ENCODE measurements around the gene ZNF324B.
"Not testable (repeated sequence)": the region's sequence is repeated elsewhere in the genome, so short reads cannot be mapped to it uniquely, and the experiment has no call there.

ZNF324B gene

DNA sequence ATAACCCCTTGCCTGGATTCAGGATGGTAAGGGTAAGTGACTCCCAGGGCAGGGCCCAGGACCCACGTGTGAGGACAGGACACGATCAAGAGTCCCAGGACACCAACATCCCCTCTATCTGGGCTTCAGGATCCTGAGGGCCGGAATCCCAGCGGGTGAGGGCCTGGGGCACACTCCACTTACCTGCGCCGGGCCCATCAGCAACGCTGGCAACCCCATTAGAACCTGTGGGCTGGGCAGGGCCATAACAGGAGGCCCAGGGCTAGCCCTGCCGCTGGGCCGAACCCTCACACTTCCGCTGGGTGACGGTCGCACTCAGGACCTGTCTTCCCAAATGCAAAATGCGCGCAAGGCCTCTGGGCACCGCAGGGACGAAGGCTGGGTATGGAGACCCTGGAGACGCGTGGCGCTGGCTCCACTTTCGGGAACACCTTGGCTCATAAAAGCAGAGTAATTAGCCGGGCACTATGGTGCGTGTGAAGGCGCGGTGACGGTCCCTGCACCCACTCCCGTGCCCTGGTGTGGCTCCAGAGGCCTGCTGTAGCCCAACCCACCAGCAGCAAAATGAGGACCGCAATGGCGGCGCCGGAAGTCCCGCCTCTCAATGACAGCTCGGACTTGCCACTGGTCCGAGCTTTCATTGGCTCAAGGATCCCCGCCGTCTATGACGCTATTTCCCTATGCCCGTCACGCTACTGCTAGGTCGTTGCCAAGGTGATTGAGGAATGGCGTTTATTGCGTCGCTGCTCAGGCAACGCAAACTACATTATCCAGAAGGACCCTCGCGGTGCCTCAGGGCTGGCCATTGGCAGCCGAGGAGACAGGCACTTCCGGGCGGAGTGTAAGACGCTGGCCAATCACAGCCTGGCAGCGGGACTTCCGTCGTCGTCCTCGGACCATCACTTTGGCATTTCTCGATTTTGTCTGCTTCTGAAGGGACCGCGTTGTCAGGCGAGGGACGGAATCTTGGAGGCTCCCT, 11.6 kb upstream of the ZNF324B start, which contains the start of gene ZNF132:
Gene ZNF132, minus strand, starts transcription at position 578 of the 979 bp plus-strand sequence. Its CDS starts 332 bp downstream, at position 246.
- H3K4me3 ChIP-seq (replicated peaks; ENCODE audit: low read depth, low read length): peak within 1 kb of the TSS; percentile 57
- TF ChIP-seq, protein P1, sequence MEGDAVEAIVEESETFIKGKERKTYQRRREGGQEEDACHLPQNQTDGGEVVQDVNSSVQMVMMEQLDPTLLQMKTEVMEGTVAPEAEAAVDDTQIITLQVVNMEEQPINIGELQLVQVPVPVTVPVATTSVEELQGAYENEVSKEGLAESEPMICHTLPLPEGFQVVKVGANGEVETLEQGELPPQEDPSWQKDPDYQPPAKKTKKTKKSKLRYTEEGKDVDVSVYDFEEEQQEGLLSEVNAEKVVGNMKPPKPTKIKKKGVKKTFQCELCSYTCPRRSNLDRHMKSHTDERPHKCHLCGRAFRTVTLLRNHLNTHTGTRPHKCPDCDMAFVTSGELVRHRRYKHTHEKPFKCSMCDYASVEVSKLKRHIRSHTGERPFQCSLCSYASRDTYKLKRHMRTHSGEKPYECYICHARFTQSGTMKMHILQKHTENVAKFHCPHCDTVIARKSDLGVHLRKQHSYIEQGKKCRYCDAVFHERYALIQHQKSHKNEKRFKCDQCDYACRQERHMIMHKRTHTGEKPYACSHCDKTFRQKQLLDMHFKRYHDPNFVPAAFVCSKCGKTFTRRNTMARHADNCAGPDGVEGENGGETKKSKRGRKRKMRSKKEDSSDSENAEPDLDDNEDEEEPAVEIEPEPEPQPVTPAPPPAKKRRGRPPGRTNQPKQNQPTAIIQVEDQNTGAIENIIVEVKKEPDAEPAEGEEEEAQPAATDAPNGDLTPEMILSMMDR (IDR thresholded peaks at IDR 0.05; ENCODE audit: low read depth, low read length, missing control alignments): no peak
- peak; percentile 99 for DNase-seq (ENCODE audit: extremely low read depth, low read depth)

DNA sequence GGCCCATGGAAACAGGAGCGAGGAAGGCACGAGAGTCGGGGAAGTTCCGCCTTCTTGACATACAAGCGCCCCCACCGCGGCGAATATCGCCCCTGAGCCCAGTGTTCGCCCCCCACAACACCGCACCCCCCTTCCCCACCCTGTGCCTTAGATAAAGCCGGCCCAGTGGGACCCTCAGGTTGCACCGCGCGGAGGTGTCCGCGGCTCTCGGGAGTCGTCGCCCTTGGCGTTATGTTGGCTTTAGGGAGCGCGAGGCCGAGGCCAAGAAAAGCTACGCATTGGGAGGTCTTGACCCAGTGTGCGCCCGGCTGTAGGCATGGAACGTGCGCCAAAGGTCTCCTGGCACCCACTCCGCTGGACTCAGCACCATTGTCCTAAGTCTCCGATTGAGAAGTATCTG, 10.9 kb upstream of the ZNF324B start:
- no peak for DNase-seq (ENCODE audit: extremely low read depth, low read depth)
- TF ChIP-seq, protein P1 (IDR thresholded peaks at IDR 0.05; ENCODE audit: low read depth, low read length, missing control alignments): no peak
- H3K4me3 ChIP-seq (replicated peaks; ENCODE audit: low read depth, low read length): peak overlapping the region; percentile 57

DNA sequence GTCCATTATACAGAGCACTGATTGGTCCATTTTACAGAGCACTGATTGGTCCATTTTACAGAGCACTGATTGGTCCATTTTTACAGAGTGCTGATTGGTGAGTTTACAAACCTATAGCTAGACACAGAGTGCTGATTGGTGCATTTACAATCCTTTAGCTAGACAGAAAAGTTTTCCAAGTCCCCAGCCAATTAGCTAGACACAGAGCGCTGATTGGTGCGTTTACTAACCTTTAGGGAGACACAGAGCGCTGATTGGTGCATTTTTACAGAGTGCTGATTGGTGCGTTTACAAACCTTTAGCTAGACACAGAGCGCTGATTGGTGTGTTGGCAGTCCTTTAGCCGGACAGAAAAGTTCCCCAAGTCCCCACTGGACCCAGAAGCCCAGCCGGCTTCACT, 8.4 kb upstream of the ZNF324B start:
- DNase-seq (ENCODE audit: extremely low read depth, low read depth); H3K4me3 ChIP-seq (replicated peaks; ENCODE audit: low read depth, low read length): not testable (repeated sequence)

DNA sequence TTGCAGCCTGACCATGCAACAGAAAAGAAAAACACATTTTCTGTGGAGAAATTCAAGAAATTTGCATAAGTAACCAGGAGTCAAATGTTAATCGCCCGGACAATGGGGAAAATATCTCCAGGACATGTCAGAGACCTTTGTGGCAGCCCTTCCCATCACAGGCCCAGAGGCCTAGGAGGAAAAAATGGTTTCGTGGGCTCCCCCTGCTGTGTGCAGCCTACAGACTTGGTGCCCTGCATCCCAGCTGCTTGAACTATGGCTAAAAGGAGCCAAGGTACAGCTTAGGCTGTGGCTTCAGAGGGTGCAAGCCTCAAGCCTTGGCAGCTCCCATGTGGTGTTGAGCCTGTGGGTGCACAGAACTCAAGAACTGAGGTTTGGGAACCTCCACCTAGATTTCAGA, 2.6 kb upstream of the ZNF324B start:
- not testable (repeated sequence) for H3K4me3 ChIP-seq (replicated peaks; ENCODE audit: low read depth, low read length)

DNA sequence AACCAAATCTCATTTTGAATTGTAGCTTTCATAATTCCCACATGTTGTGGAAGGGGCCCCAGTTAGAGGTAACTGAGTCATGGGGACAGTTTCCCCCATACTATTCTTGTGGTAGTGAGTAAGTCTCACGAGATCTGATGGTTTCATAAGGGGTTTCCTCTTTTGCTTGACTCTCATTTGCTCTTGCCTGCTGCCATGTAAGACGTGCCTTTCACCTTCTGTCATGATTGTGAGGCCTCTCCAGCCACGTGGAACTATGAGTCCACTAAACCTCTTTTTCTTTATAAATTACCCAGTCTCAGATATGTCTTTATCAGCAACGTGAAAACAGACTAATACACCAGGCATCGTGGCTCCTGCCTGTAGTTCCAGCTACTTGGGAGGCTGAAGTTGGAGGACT, 1.4 kb upstream of the ZNF324B start:
- H3K4me3 ChIP-seq (replicated peaks; ENCODE audit: low read depth, low read length); DNase-seq (ENCODE audit: extremely low read depth, low read depth): not testable (repeated sequence)

More for the DNA sequence above, 2.6 kb upstream of the ZNF324B start:
- not testable (repeated sequence) for DNase-seq (ENCODE audit: extremely low read depth, low read depth)

DNA sequence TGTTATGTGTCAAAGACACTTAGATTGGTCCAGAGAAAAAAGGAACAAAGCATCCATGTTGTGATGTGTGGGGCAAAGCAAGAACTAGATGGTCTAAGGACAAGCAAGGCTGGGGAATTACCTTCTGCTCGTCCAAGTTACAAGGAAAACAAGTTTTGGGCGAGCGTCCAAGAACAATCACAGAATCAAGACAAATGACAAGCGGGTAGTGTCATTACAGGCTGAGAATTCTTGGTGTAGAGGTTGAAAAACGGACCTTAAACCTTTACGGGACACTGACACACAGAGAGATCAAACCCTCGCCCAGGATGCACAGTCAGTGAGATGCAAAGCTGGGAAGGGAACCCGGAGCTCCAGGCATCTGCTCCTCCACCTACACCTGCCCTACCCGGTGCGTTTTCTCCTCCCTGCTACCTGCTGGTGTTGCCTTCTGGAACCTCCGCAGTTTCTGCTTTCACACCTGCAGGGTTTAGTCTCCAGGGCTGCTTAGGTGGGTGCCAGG, 515 bp upstream of the ZNF324B start:
- peak overlapping the region; percentile 85 for H3K4me3 ChIP-seq (replicated peaks; ENCODE audit: low read depth, low read length)
- DNase-seq (ENCODE audit: extremely low read depth, low read depth): no peak
- TF ChIP-seq, protein P1 (IDR thresholded peaks at IDR 0.05; ENCODE audit: low read depth, low read length, missing control alignments): no peak

DNA sequence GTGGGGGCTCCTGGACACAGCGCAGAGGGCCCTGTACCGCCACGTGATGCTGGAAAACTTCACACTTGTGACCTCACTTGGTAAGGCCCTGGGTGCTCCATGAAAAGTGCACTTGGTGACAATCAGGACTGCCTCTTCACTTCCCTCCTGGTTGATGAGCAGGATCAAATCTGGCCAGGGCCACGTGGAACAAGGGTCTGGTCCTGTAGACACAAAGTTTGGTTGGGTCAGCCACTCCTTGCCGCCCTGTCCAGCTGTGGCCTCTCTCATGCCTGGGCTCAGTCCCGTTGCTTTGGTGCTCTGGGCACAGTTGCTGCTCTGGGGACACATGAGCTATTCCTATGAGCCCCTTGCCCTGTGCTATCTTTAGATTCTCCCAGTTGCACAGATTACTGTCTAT, 2.3 kb downstream of the ZNF324B start:
- DNase-seq (ENCODE audit: extremely low read depth, low read depth): no peak
- TF ChIP-seq, protein P1 (IDR thresholded peaks at IDR 0.05; ENCODE audit: low read depth, low read length, missing control alignments): no peak

DNA sequence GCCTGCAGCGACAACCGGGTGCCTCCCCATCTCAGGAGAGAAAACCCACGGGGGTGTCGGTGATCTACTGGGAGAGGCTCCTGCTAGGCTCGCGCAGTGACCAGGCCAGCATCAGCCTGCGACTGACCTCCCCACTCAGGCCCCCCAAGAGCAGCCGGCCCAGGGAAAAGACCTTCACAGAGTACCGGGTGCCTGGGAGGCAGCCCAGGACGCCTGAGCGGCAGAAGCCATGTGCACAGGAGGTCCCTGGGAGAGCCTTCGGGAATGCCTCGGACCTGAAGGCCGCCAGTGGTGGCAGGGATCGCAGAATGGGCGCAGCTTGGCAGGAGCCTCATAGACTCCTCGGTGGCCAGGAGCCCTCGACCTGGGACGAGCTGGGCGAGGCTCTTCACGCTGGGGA, 3.9 kb downstream of the ZNF324B start:
- TF ChIP-seq, protein P1 (IDR thresholded peaks at IDR 0.05; ENCODE audit: low read depth, low read length, missing control alignments): no peak
- no peak overlapping the region for H3K4me3 ChIP-seq (replicated peaks; ENCODE audit: low read depth, low read length)
- DNase-seq (ENCODE audit: extremely low read depth, low read depth): no peak

More for the DNA sequence above, 2.3 kb downstream of the ZNF324B start:
- H3K4me3 ChIP-seq (replicated peaks; ENCODE audit: low read depth, low read length): no peak overlapping the region
